Liver (tissue), 9 donors: Measurements from ENCODE around the gene CTU1. TPM values are rescaled to one million over a fixed set of nuclear protein-coding genes. Genes with fewer than 3 reads are reported as not detected.

ENCODE experiments used
- DNase-seq: peaks from one replicate; pipeline ENCODE4 v3.0.0-alpha.2; 2017; ENCODE audit warnings: low spot score
- H3K27ac ChIP-seq, 2 donors: one replicate each; pipeline ENCODE4 v1.7.0; 2013; ENCODE audit warnings: inconsistent platforms in 2 of 2, low read length in 2 of 2, control low read depth in 1 of 2, low read depth in 1 of 2, mild to moderate bottlenecking in 1 of 2
- H3K27me3 ChIP-seq, 4 donors: one replicate each; pipeline versions ENCODE4 v1.6.1 to v1.7.0; 2013; ENCODE audit warnings: low read length in 3 of 4, inconsistent platforms in 1 of 4, mild to moderate bottlenecking in 1 of 4, moderate library complexity in 1 of 4; ENCODE audit not compliant: control insufficient read depth in 4 of 4, insufficient read depth in 4 of 4
- H3K36me3 ChIP-seq, 4 donors: one replicate each; pipeline versions ENCODE4 v1.6.1 to v1.7.0; 2013; ENCODE audit warnings: low read length in 3 of 4, mild to moderate bottlenecking in 3 of 4, low read depth in 1 of 4, moderate library complexity in 1 of 4; ENCODE audit not compliant: control insufficient read depth in 4 of 4, insufficient read depth in 3 of 4
- H3K4me1 ChIP-seq, 4 donors: one replicate each; pipeline versions ENCODE4 v1.6.1 to v1.7.0; 2013; ENCODE audit warnings: low read length in 3 of 4, mild to moderate bottlenecking in 3 of 4, moderate library complexity in 1 of 4; ENCODE audit not compliant: control insufficient read depth in 4 of 4, insufficient read depth in 4 of 4
- H3K4me3 ChIP-seq, 3 donors: one replicate each; pipeline versions ENCODE4 v1.6.1 to v1.7.0; 2013; ENCODE audit warnings: low read length in 3 of 3, control low read depth in 1 of 3, low read depth in 1 of 3, mild to moderate bottlenecking in 1 of 3
- H3K9ac ChIP-seq, 2 donors: one replicate each; pipeline ENCODE4 v1.7.0; 2013; ENCODE audit warnings: low read length in 2 of 2, mild to moderate bottlenecking in 2 of 2, moderate library complexity in 2 of 2, control low read depth in 1 of 2, low read depth in 1 of 2
- H3K9me3 ChIP-seq, 4 donors: one replicate each; pipeline versions ENCODE4 v1.6.1 to v1.7.0; 2013; ENCODE audit warnings: low read length in 3 of 4; ENCODE audit not compliant: control insufficient read depth in 4 of 4
- EGR1 ChIP-seq, 2 donors: IDR thresholded peaks; 2 replicates each; pipeline ENCODE4 v1.6.1; 2016 to 2018; ENCODE audit warnings: antibody characterized with exemption in 2 of 2, low read depth in 2 of 2
- FOXA2 ChIP-seq: IDR thresholded peaks from 2 replicates; pipeline ENCODE4 v1.6.1; 2016; ENCODE audit warnings: antibody characterized with exemption
- HNF4A ChIP-seq, 2 donors: conservative IDR thresholded peaks; 2 replicates each; pipeline ENCODE4 v1.6.1; 2016; ENCODE audit warnings: antibody characterized with exemption in 2 of 2, mild to moderate bottlenecking in 2 of 2
- HNF4G ChIP-seq: IDR thresholded peaks from 2 replicates; pipeline ENCODE4 v1.6.1; 2016; ENCODE audit warnings: antibody characterized with exemption
- NR2F2 ChIP-seq: IDR thresholded peaks from 2 replicates; pipeline ENCODE4 v1.6.1; 2016; ENCODE audit warnings: antibody characterized with exemption
- RAD21 ChIP-seq, 2 donors: IDR thresholded peaks; 2 replicates each; pipeline ENCODE4 v1.6.1; 2016; ENCODE audit warnings: antibody characterized with exemption in 2 of 2, mild to moderate bottlenecking in 2 of 2
- RXRA ChIP-seq, 2 donors: IDR thresholded peaks; 2 replicates each; pipeline ENCODE4 v1.6.1; 2017 to 2018; ENCODE audit warnings: antibody characterized with exemption in 2 of 2, mild to moderate bottlenecking in 1 of 2
- SP1 ChIP-seq: IDR thresholded peaks from 2 replicates; pipeline ENCODE4 v1.6.1; 2018; ENCODE audit warnings: antibody characterized with exemption, mild to moderate bottlenecking
- TAF1 ChIP-seq: conservative IDR thresholded peaks from 2 replicates; pipeline ENCODE4 v1.6.1; 2016; ENCODE audit warnings: antibody characterized with exemption, mild to moderate bottlenecking
- WGBS: extraction: QIAGEN DNeasy Blood & Tissue Kit; methylation state at CpG from one replicate; pipeline ENCODE4 v1.1.7; 2013; 5-methylcytosine and 5-hydroxymethylcytosine counted together
- polyA plus RNA-seq, 2 donors: library from polyadenylated mRNA; stranded (reverse) in 1 of 2; unstranded in 1 of 2; fragments of 200-250 nt in 1 of 2; fragments of >200 nt in 1 of 2; fragmentation: Nextera tagmentation in 1 of 2; extraction: Ambion mirVana in 1 of 2; gene quantifications; one replicate each; pipeline versions ENCODE4 v1.2.1 to v1.2.3, GENCODE V29; 2013 to 2015
- total RNA-seq, 2 donors: library from RNA; depleted of rRNA; stranded (reverse); fragments of >200 nt; gene quantifications; one replicate each; pipeline ENCODE4 v1.2.3, GENCODE V29; 2014
- TF ChIP-seq, protein P1 (sequence below): IDR thresholded peaks from 2 replicates; pipeline ENCODE4 v1.6.1; 2016; ENCODE audit warnings: antibody characterized with exemption, mild to moderate bottlenecking
- TF ChIP-seq, protein P2 (sequence below): IDR thresholded peaks from 2 replicates; pipeline ENCODE4 v1.6.1; 2016; ENCODE audit warnings: antibody characterized with exemption
- TF ChIP-seq, protein P3 (sequence below): fragments of 150-350 bp; IDR thresholded peaks from 2 replicates; pipeline ENCODE4 v1.5.1; 2017; ENCODE audit warnings: improper control_type of control experiment, low read depth, low read length; ENCODE audit not compliant: missing input control
- TF ChIP-seq, protein P4 (sequence below): IDR thresholded peaks from 2 replicates; pipeline ENCODE4 v1.6.1; 2016; ENCODE audit warnings: antibody characterized with exemption
- donor health status: healthy.
- donor health status: healthy.
- donor health status: healthy.
- donor health status: healthy.
- donor health status: healthy.

The CTU1 gene
- total and polyA plus RNA-seq, 4 donors = 0.19 to 3.7 (median 2.5) TPM

DNA sequence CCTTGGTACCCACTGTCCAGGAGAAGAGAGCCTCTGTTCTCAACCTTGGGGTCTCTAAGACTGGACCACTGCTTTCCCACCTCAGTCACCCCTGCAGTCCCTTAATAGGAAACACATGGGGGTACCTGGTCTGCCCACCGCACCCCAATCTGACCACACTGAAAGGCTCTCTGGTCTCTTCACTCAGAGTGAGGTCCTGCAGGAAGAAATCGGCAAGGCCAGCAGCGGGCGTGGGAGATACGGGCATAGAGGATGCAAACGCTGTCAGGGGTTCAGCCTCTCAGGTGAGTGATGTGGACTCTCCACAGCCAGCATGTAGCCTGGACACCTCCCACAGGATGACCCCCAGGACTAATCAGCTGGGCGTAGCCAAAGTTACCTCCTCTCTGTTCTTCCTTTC, 20.0 kb upstream of the CTU1 start:
- Histone ChIP-seq H3K27me3 (no peaks in the 10 kb centered on the region), H3K9ac (peak overlapping the region in 1 of 2 donors; percentile 60), H3K4me3 (no peak overlapping the region), H3K9me3 (no peaks in the 10 kb centered on the region), H3K4me1 (peaks cover 0 to 23% (median 11%) of the 10 kb centered on the region in 4 donors), H3K36me3 (peaks cover 0 to 4% (median 0%) of the 10 kb centered on the region in 4 donors), H3K27ac (peak overlapping the region; percentile 66 to 71)
- 72% methylated on average over 7 of the region's 7 CpGs for WGBS
- TF ChIP-seq, protein P1, sequence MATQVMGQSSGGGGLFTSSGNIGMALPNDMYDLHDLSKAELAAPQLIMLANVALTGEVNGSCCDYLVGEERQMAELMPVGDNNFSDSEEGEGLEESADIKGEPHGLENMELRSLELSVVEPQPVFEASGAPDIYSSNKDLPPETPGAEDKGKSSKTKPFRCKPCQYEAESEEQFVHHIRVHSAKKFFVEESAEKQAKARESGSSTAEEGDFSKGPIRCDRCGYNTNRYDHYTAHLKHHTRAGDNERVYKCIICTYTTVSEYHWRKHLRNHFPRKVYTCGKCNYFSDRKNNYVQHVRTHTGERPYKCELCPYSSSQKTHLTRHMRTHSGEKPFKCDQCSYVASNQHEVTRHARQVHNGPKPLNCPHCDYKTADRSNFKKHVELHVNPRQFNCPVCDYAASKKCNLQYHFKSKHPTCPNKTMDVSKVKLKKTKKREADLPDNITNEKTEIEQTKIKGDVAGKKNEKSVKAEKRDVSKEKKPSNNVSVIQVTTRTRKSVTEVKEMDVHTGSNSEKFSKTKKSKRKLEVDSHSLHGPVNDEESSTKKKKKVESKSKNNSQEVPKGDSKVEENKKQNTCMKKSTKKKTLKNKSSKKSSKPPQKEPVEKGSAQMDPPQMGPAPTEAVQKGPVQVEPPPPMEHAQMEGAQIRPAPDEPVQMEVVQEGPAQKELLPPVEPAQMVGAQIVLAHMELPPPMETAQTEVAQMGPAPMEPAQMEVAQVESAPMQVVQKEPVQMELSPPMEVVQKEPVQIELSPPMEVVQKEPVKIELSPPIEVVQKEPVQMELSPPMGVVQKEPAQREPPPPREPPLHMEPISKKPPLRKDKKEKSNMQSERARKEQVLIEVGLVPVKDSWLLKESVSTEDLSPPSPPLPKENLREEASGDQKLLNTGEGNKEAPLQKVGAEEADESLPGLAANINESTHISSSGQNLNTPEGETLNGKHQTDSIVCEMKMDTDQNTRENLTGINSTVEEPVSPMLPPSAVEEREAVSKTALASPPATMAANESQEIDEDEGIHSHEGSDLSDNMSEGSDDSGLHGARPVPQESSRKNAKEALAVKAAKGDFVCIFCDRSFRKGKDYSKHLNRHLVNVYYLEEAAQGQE = no peak
- TF ChIP-seq FOXA2 = no peak
- DNase-seq = no peak

DNA sequence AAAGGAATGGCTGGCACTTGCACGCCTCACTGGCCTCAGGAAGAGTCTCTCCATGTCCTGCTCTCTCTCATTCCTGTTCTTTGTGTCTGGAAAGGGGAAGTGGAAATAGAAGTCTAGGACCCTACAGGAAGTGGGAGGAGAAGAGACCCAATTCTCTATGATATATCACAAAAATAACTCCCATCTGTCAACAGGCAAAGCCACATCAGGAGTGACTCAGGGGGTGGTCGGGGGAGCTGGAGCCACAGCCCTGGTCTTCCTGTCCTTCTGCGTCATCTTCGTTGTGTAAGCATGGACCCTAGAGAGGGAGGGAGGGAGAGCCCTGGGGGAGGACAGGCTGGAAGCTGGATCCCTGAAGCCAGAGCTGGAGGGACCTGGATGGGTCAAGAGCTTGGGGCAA, 19.5 kb upstream of the CTU1 start:
- Histone ChIP-seq H3K36me3 (peaks cover 0 to 4% (median 0%) of the 10 kb centered on the region in 4 donors), H3K4me1 (peaks cover 0 to 26% (median 11%) of the 10 kb centered on the region in 4 donors), H3K4me3 (no peak overlapping the region), H3K9me3 (no peaks in the 10 kb centered on the region), H3K27me3 (no peaks in the 10 kb centered on the region), H3K9ac (no peak overlapping the region), H3K27ac (peak overlapping the region; percentile 66 to 71)
- TF ChIP-seq RXRA (IDR thresholded peaks at IDR 0.05) = no peak
- no peak for TF ChIP-seq FOXA2
- peak; percentile 74 for TF ChIP-seq TAF1
- 57% methylated on average over 4 of the region's 4 CpGs for WGBS
- DNase-seq = no peak

DNA sequence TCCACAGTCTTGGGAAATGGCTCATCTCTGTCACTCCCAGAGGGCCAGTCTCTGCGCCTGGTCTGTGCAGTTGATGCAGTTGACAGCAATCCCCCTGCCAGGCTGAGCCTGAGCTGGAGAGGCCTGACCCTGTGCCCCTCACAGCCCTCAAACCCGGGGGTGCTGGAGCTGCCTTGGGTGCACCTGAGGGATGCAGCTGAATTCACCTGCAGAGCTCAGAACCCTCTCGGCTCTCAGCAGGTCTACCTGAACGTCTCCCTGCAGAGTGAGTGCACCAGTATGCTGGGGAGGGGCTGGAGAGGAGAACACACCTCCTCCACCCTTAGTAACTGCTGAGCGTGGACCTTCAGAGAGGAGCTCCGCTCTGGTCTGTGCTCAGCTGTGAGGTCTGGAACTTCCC, 18.8 kb upstream of the CTU1 start:
- no peak for DNase-seq
- H3K9ac ChIP-seq = peak overlapping the region in 1 of 2 donors; percentile 3

More for the DNA sequence above, 18.8 kb upstream of the CTU1 start:
- H3K4me1 ChIP-seq = peaks cover 0 to 24% (median 11%) of the 10 kb centered on the region in 4 donors
- WGBS = 59% methylated on average over 6 of the region's 6 CpGs
- H3K36me3 ChIP-seq = peaks cover 0 to 4% (median 0%) of the 10 kb centered on the region in 4 donors
- H3K9me3 ChIP-seq = no peaks in the 10 kb centered on the region
- peak overlapping the region in 1 of 3 donors; percentile 19 for H3K4me3 ChIP-seq
- TF ChIP-seq SP1 (no peak), HNF4A (conservative IDR thresholded peaks at IDR 0.05) (no peak), RXRA (IDR thresholded peaks at IDR 0.05) (no peak), RAD21 (IDR thresholded peaks at IDR 0.05) (no peak), TAF1 (no peak), EGR1 (IDR thresholded peaks at IDR 0.05; ENCODE audit: low read depth in 2 of 2) (no peak), NR2F2 (no peak), HNF4G (no peak)
- TF ChIP-seq, protein P2, sequence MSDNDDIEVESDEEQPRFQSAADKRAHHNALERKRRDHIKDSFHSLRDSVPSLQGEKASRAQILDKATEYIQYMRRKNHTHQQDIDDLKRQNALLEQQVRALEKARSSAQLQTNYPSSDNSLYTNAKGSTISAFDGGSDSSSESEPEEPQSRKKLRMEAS = no peak
- TF ChIP-seq, protein P3, sequence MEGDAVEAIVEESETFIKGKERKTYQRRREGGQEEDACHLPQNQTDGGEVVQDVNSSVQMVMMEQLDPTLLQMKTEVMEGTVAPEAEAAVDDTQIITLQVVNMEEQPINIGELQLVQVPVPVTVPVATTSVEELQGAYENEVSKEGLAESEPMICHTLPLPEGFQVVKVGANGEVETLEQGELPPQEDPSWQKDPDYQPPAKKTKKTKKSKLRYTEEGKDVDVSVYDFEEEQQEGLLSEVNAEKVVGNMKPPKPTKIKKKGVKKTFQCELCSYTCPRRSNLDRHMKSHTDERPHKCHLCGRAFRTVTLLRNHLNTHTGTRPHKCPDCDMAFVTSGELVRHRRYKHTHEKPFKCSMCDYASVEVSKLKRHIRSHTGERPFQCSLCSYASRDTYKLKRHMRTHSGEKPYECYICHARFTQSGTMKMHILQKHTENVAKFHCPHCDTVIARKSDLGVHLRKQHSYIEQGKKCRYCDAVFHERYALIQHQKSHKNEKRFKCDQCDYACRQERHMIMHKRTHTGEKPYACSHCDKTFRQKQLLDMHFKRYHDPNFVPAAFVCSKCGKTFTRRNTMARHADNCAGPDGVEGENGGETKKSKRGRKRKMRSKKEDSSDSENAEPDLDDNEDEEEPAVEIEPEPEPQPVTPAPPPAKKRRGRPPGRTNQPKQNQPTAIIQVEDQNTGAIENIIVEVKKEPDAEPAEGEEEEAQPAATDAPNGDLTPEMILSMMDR = no peak
- TF ChIP-seq, protein P1 = no peak
- TF ChIP-seq, protein P4, sequence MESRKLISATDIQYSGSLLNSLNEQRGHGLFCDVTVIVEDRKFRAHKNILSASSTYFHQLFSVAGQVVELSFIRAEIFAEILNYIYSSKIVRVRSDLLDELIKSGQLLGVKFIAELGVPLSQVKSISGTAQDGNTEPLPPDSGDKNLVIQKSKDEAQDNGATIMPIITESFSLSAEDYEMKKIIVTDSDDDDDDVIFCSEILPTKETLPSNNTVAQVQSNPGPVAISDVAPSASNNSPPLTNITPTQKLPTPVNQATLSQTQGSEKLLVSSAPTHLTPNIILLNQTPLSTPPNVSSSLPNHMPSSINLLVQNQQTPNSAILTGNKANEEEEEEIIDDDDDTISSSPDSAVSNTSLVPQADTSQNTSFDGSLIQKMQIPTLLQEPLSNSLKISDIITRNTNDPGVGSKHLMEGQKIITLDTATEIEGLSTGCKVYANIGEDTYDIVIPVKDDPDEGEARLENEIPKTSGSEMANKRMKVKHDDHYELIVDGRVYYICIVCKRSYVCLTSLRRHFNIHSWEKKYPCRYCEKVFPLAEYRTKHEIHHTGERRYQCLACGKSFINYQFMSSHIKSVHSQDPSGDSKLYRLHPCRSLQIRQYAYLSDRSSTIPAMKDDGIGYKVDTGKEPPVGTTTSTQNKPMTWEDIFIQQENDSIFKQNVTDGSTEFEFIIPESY = no peak
- H3K27me3 ChIP-seq = no peaks in the 10 kb centered on the region
- peak overlapping the region; percentile 69 to 70 for H3K27ac ChIP-seq
